Inferior parietal cortex (tissue), 1 donor: ENCODE data around the gene YPEL3.
A peak's percentile ranks its signal among the peaks of the same experiment; 100 is the strongest.
"Not testable (repeated sequence)": the region's sequence is repeated elsewhere in the genome, so short reads cannot be mapped to it uniquely, and the experiment has no call there.

Source experiments
- DNase-seq: peaks from one replicate; pipeline ENCODE4 v3.0.0-alpha.2; 2016; ENCODE audit errors: extremely low spot score

YPEL3 gene

GRCh38 chr16:30096105-30096861 lies at the start of gene YPEL3:
TSS of gene YPEL3 (minus strand) at chr16:30096213. CDS start at chr16:30095482, 731 bp downstream.
- peak; percentile 79 for DNase-seq

GRCh38 chr16:30145657-30146056 lies 49.6 kb upstream of the YPEL3 start:
- DNase-seq, result no peak

DNA sequence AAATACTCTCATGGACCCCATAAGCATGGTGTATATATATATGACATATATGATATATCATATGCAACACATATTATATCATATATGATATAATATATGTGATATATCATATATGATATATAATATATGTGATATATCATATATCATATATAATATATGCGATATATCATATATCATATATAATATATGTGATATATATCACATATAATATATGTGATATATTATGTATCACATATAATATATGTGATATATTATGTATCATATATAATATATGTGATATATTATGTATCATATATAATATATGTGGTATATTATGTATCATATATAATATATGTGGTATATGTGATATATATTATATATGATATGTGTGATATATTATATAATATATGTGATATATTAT lies 48.9 kb upstream of the YPEL3 start:
- no peak for DNase-seq

DNA sequence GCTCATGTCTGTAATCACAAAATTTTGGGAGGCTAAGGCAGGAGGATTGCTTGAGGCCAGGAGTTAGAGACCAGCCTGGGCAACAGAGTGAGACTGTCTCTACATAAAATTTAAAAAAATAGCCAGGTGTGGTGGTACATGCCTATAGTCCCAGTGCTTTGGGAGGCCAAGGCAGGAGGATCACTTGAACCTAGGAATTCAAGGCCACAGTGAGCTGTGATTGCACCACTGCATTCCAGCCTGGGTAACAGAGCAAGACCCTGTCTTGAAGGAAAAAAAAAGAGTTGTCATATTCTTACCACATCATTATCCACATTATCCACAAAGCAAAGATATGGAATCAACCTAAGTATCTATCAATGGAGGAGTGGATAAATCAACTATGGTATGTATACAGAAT lies 48.0 kb upstream of the YPEL3 start:
- DNase-seq, result no peak

GRCh38 chr16:30143347-30143702 lies 47.3 kb upstream of the YPEL3 start:
- no peak for DNase-seq

- DNase-seq, result no peak
Measured at GRCh38 chr16:30142672-30143346, 46.8 kb upstream of the YPEL3 start.

DNA sequence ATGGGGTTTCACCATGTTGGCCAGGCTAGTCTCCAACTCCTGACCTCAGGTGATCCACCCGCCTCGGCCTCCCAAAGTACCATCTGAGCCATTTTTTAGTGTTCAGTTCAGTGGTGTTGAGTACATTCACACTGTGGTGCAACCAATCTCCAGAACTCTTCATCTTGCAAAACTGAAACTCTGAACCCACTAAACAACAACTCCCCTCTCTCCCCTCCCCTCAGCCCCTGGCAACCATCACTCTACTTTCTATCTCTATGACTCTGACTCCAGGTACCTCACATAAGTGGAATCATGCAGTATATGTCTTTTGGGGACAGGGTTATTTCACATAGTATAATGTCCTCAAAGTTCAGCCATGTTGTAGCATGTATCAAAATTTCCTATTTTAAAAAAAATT lies 45.7 kb upstream of the YPEL3 start:
- DNase-seq, result no peak

GRCh38 chr16:30139583-30140481 lies 43.8 kb upstream of the YPEL3 start:
- no peak for DNase-seq

GRCh38 chr16:30137897-30138296 lies 41.9 kb upstream of the YPEL3 start:
- DNase-seq, result no peak

DNA sequence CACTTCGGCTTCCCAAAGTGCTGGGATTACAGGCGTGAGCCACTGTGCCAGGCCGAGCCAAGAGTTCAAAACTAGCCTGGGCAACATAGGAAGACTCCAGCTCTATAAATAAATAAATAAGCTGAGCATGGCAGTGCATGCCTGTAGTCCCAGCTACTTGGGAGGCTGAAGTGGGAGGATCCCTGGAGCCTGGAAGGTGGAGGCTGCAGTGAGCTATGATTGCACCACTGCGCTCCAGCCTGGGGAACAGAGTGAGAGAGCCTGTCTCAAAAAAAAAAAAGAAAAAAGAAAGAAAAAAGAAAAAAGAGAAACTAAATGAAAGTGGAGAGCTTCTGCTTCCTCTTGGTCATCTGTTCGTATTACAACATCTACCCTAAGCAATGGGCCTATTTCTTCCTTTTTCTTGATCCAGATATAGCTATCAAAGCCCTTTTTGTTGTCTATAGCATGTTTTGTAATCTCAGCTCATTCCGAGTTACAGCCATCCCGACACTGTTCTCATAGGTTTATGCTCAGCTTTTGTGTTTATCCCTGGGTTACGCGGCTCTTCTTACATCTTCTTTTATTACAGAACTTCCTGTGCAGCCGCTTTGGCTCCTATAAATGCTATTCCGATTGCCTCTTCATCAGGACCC lies 41.1 kb upstream of the YPEL3 start:
- no peak for DNase-seq

DNA sequence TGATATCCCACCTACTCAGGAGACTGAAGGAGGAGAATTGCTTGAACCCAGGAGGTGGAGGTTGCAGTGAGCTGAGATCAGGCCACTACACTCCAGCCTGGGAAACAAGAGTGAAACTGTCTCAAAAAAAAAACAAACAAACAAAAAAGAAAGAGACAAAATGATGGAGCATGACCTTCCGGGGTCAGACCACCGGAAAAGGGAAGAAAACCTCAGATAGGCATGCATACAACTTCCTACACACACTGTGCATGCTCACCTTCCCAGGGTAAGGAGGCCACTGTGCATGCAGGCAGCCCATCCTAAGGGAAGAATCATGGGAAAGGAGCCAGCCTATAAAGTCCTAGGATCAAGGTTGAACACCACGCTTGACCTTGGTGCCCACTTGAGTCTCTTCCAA lies 36.6 kb upstream of the YPEL3 start:
- no peak for DNase-seq

GRCh38 chr16:30131869-30132475 lies 36.0 kb upstream of the YPEL3 start:
- DNase-seq, result peak; percentile 32

- DNase-seq, result no peak
Measured at GRCh38 chr16:30127993-30128392, 32.0 kb upstream of the YPEL3 start.

- DNase-seq, result not testable (repeated sequence)
Measured at GRCh38 chr16:30125690-30126089, 29.7 kb upstream of the YPEL3 start.

DNA sequence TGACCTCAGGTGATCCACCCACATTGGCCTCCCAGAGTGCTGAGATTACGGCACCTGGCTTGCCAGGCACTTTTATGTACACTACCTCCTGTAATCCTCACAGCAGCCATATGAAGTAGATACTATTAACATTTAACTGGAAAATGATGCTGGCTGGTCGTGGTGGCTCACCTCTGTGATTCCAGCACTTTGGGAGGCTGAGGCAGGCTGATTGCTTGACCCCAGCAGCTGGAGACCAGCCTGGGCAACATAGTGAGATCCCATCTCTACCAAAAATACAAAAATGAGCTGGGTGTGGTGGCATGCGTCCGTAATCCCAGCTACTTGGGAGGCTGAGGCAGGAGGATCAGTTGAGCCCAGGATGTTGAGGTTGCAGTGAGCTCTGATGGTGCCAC lies 29.0 kb upstream of the YPEL3 start:
- no peak for DNase-seq

- DNase-seq, result no peak
Measured at GRCh38 chr16:30122604-30123160, 26.7 kb upstream of the YPEL3 start.

GRCh38 chr16:30121741-30122571 lies 25.9 kb upstream of the YPEL3 start:
- no peak for DNase-seq

- DNase-seq, result no peak
Measured at GRCh38 chr16:30120340-30121105, 24.5 kb upstream of the YPEL3 start.

GRCh38 chr16:30119428-30119827 lies 23.4 kb upstream of the YPEL3 start:
- DNase-seq, result no peak

GRCh38 chr16:30117768-30118167 lies 21.8 kb upstream of the YPEL3 start:
- DNase-seq, result no peak
